ENCODE results near the gene IBA57.

Gene IBA57

GRCh38 chr1:228194436-228194835 lies 28.8 kb downstream of the IBA57 start:
- no peak overlapping the region for H3K9ac ChIP-seq (ENCODE audit: low read length)

GRCh38 chr1:228194921-228195812 lies 29.6 kb downstream of the IBA57 start:
- no peaks in the 10 kb centered on the region for H3K27me3 ChIP-seq (ENCODE audit: control insufficient read depth in 1 of 2, insufficient read depth in 1 of 2, low read length in 2 of 2)
- H2AK5ac ChIP-seq (ENCODE audit: low read length, severe bottlenecking), result no peak overlapping the region
- H2BK12ac ChIP-seq (ENCODE audit: low read length in 2 of 2), result no peak overlapping the region
- 86% methylated on average over 8 of the region's 8 CpGs for WGBS
- no peak overlapping the region for H4K8ac ChIP-seq (ENCODE audit: low read length)
- H3K14ac ChIP-seq (ENCODE audit: low read length in 2 of 2), result no peak overlapping the region
- no peak overlapping the region for H2BK5ac ChIP-seq (ENCODE audit: low read depth, low read length, poor library complexity, severe bottlenecking)
- no peak for DNase-seq
- H3K4ac ChIP-seq (ENCODE audit: low read depth in 1 of 2, low read length in 2 of 2), result no peak overlapping the region
- peaks cover 19% of the 10 kb centered on the region for H3K9me3 ChIP-seq (ENCODE audit: control insufficient read depth, low read length)
- H3K9ac ChIP-seq (ENCODE audit: low read length), result no peak overlapping the region
- no peak overlapping the region for H2BK120ac ChIP-seq (ENCODE audit: low read depth, low read length)
- peaks cover 0 to 4% of the 10 kb centered on the region in 2 experiments for H3K36me3 ChIP-seq (ENCODE audit: control insufficient read depth in 1 of 2, insufficient read depth in 2 of 2, low read depth in 1 of 2, low read length in 2 of 2)
- no peak overlapping the region for H4K91ac ChIP-seq (ENCODE audit: low read length)
- H3K4me2 ChIP-seq (ENCODE audit: low read length, poor library complexity, severe bottlenecking), result no peak overlapping the region
- H3K79me1 ChIP-seq (replicated peaks; ENCODE audit: low read length, poor library complexity, severe bottlenecking), result peaks cover 2% of the 10 kb centered on the region
- no peak overlapping the region for H2BK15ac ChIP-seq (ENCODE audit: low read depth, poor library complexity, severe bottlenecking)
- no peak overlapping the region for H3K4me3 ChIP-seq (ENCODE audit: insufficient read depth in 1 of 2, low read depth in 1 of 2, low read length in 2 of 2)
- no peak overlapping the region for H3K18ac ChIP-seq (ENCODE audit: low read depth in 1 of 2, low read length in 2 of 2)
- no peak overlapping the region for H3K23ac ChIP-seq (ENCODE audit: low read length in 2 of 2)
- no peak overlapping the region for H2AFZ ChIP-seq (ENCODE audit: low read depth, low read length)
- no peaks in the 10 kb centered on the region for H3K4me1 ChIP-seq (ENCODE audit: control insufficient read depth, insufficient read depth, low read depth, low read length)
- H3K27ac ChIP-seq (ENCODE audit: low read length, poor library complexity, severe bottlenecking), result no peak overlapping the region

More at GRCh38 chr1:228194436-228194835, 28.8 kb downstream of the IBA57 start:
- 93% methylated on average over 3 of the region's 3 CpGs for WGBS
- no peak overlapping the region for H2BK15ac ChIP-seq (ENCODE audit: low read depth, poor library complexity, severe bottlenecking)
- no peak overlapping the region for H2AK5ac ChIP-seq (ENCODE audit: low read length, severe bottlenecking)
- H3K23ac ChIP-seq (ENCODE audit: low read length in 2 of 2), result no peak overlapping the region
- H2BK5ac ChIP-seq (ENCODE audit: low read depth, low read length, poor library complexity, severe bottlenecking), result no peak overlapping the region
- H3K4me2 ChIP-seq (ENCODE audit: low read length, poor library complexity, severe bottlenecking), result no peak overlapping the region
- no peak overlapping the region for H4K8ac ChIP-seq (ENCODE audit: low read length)
- H2BK12ac ChIP-seq (ENCODE audit: low read length in 2 of 2), result no peak overlapping the region
- H3K79me1 ChIP-seq (replicated peaks; ENCODE audit: low read length, poor library complexity, severe bottlenecking), result peaks cover 2% of the 10 kb centered on the region
- no peak overlapping the region for H4K91ac ChIP-seq (ENCODE audit: low read length)
- no peaks in the 10 kb centered on the region for H3K4me1 ChIP-seq (ENCODE audit: control insufficient read depth, insufficient read depth, low read depth, low read length)
- H2BK120ac ChIP-seq (ENCODE audit: low read depth, low read length), result no peak overlapping the region
- H3K18ac ChIP-seq (ENCODE audit: low read depth in 1 of 2, low read length in 2 of 2), result no peak overlapping the region
- no peak overlapping the region for H3K14ac ChIP-seq (ENCODE audit: low read length in 2 of 2)
- H3K9me3 ChIP-seq (ENCODE audit: control insufficient read depth, low read length), result peaks cover 12% of the 10 kb centered on the region
- H3K4me3 ChIP-seq (ENCODE audit: insufficient read depth in 1 of 2, low read depth in 1 of 2, low read length in 2 of 2), result no peak overlapping the region
- no peaks in the 10 kb centered on the region for H3K27me3 ChIP-seq (ENCODE audit: control insufficient read depth in 1 of 2, insufficient read depth in 1 of 2, low read length in 2 of 2)
- no peak overlapping the region for H3K4ac ChIP-seq (ENCODE audit: low read depth in 1 of 2, low read length in 2 of 2)
- no peak for DNase-seq
- H2AFZ ChIP-seq (ENCODE audit: low read depth, low read length), result no peak overlapping the region
- H3K36me3 ChIP-seq (ENCODE audit: control insufficient read depth in 1 of 2, insufficient read depth in 2 of 2, low read depth in 1 of 2, low read length in 2 of 2), result peaks cover 0 to 4% of the 10 kb centered on the region in 2 experiments
- H3K27ac ChIP-seq (ENCODE audit: low read length, poor library complexity, severe bottlenecking), result no peak overlapping the region

GRCh38 chr1:228197555-228198147 lies 32.0 kb downstream of the IBA57 start:
- no peak overlapping the region for H3K27ac ChIP-seq (ENCODE audit: low read length, poor library complexity, severe bottlenecking)
- H3K4ac ChIP-seq (ENCODE audit: low read depth in 1 of 2, low read length in 2 of 2), result no peak overlapping the region
- no peak overlapping the region for H2AFZ ChIP-seq (ENCODE audit: low read depth, low read length)
- H3K14ac ChIP-seq (ENCODE audit: low read length in 2 of 2), result no peak overlapping the region
- H3K4me2 ChIP-seq (ENCODE audit: low read length, poor library complexity, severe bottlenecking), result no peak overlapping the region
- H2BK15ac ChIP-seq (ENCODE audit: low read depth, poor library complexity, severe bottlenecking), result no peak overlapping the region
- H3K18ac ChIP-seq (ENCODE audit: low read depth in 1 of 2, low read length in 2 of 2), result no peak overlapping the region
- peaks cover 0 to 7% of the 10 kb centered on the region in 2 experiments for H3K36me3 ChIP-seq (ENCODE audit: control insufficient read depth in 1 of 2, insufficient read depth in 2 of 2, low read depth in 1 of 2, low read length in 2 of 2)
- H2BK12ac ChIP-seq (ENCODE audit: low read length in 2 of 2), result no peak overlapping the region
- H4K91ac ChIP-seq (ENCODE audit: low read length), result no peak overlapping the region
- H2BK5ac ChIP-seq (ENCODE audit: low read depth, low read length, poor library complexity, severe bottlenecking), result no peak overlapping the region
- no peak overlapping the region for H3K9ac ChIP-seq (ENCODE audit: low read length)
- H4K8ac ChIP-seq (ENCODE audit: low read length), result no peak overlapping the region
- H3K4me3 ChIP-seq (ENCODE audit: insufficient read depth in 1 of 2, low read depth in 1 of 2, low read length in 2 of 2), result no peak overlapping the region
- 87% methylated on average over 4 of the region's 4 CpGs for WGBS
- no peaks in the 10 kb centered on the region for H3K4me1 ChIP-seq (ENCODE audit: control insufficient read depth, insufficient read depth, low read depth, low read length)
- H3K9me3 ChIP-seq (ENCODE audit: control insufficient read depth, low read length), result peaks cover 32% of the 10 kb centered on the region
- H2BK120ac ChIP-seq (ENCODE audit: low read depth, low read length), result no peak overlapping the region
- no peak for DNase-seq
- H3K79me1 ChIP-seq (replicated peaks; ENCODE audit: low read length, poor library complexity, severe bottlenecking), result no peaks in the 10 kb centered on the region
- no peak overlapping the region for H3K23ac ChIP-seq (ENCODE audit: low read length in 2 of 2)
- no peak overlapping the region for H2AK5ac ChIP-seq (ENCODE audit: low read length, severe bottlenecking)
- no peaks in the 10 kb centered on the region for H3K27me3 ChIP-seq (ENCODE audit: control insufficient read depth in 1 of 2, insufficient read depth in 1 of 2, low read length in 2 of 2)

- Histone ChIP-seq H3K9ac (ENCODE audit: low read length) (no peak overlapping the region), H3K27me3 (ENCODE audit: control insufficient read depth in 1 of 2, insufficient read depth in 1 of 2, low read length in 2 of 2) (no peaks in the 10 kb centered on the region), H2AK5ac (ENCODE audit: low read length, severe bottlenecking) (no peak overlapping the region), H3K9me3 (ENCODE audit: control insufficient read depth, low read length) (peaks cover 32% of the 10 kb centered on the region), H3K23ac (ENCODE audit: low read length in 2 of 2) (no peak overlapping the region), H2BK12ac (ENCODE audit: low read length in 2 of 2) (no peak overlapping the region), H3K18ac (ENCODE audit: low read depth in 1 of 2, low read length in 2 of 2) (no peak overlapping the region), H2AFZ (ENCODE audit: low read depth, low read length) (no peak overlapping the region), H3K4me3 (ENCODE audit: insufficient read depth in 1 of 2, low read depth in 1 of 2, low read length in 2 of 2) (peak overlapping the region in 1 of 2 experiments; percentile 54), H2BK5ac (ENCODE audit: low read depth, low read length, poor library complexity, severe bottlenecking) (no peak overlapping the region), H4K91ac (ENCODE audit: low read length) (no peak overlapping the region), H4K8ac (ENCODE audit: low read length) (no peak overlapping the region), H3K4me2 (ENCODE audit: low read length, poor library complexity, severe bottlenecking) (no peak overlapping the region), H3K79me1 (replicated peaks; ENCODE audit: low read length, poor library complexity, severe bottlenecking) (no peaks in the 10 kb centered on the region), H2BK15ac (ENCODE audit: low read depth, poor library complexity, severe bottlenecking) (no peak overlapping the region), H3K14ac (ENCODE audit: low read length in 2 of 2) (no peak overlapping the region), H3K4ac (ENCODE audit: low read depth in 1 of 2, low read length in 2 of 2) (no peak overlapping the region), H3K36me3 (ENCODE audit: control insufficient read depth in 1 of 2, insufficient read depth in 2 of 2, low read depth in 1 of 2, low read length in 2 of 2) (peaks cover 0 to 7% of the 10 kb centered on the region in 2 experiments), H3K4me1 (ENCODE audit: control insufficient read depth, insufficient read depth, low read depth, low read length) (no peaks in the 10 kb centered on the region), H3K27ac (ENCODE audit: low read length, poor library complexity, severe bottlenecking) (no peak overlapping the region), H2BK120ac (ENCODE audit: low read depth, low read length) (no peak overlapping the region)
- 80% methylated on average over 2 of the region's 2 CpGs for WGBS
- no peak for DNase-seq
Observed at GRCh38 chr1:228198977-228199590, 33.5 kb downstream of the IBA57 start.

All from mesenchymal stem cell (in vitro differentiated cells and primary cell).